Caco-2 (cell line): ENCODE measurements around the gene OR52N2. TPM values are rescaled to one million over a fixed set of nuclear protein-coding genes. Genes with fewer than 3 reads are reported as not detected.

Source experiments
- BruUV-seq: library from RNA; stranded (reverse); fragments of 400-500 nt; replicated peaks from 2 replicates; lab custom pipeline; 2021; lab: Mats Ljungman, UMichigan
- CTCF ChIA-PET: fragments of 300-600 bp; sonication (Branson Sonifier 250); formaldehyde crosslinking; loops from one replicate; lab custom pipeline; 2022; ENCODE audit warnings: antibody characterized with exemption; lab: Charles Lee
- POLR2A ChIA-PET: fragments of 300-600 bp; sonication (Branson Sonifier 250); formaldehyde crosslinking; loops from one replicate; lab custom pipeline; 2022; ENCODE audit warnings: antibody characterized with exemption; lab: Charles Lee
- DNase-seq, 2 experiments: peaks; one replicate each; pipeline versions ENCODE4 v3.0.0 to v3.0.0-alpha.2; 2020 to 2022
- H3K27me3 ChIP-seq: replicated peaks from 2 replicates; pipeline ENCODE4 v1.6.0; 2011; ENCODE audit warnings: low read length; ENCODE audit not compliant: control insufficient read depth, insufficient read depth
- H3K36me3 ChIP-seq: 2 replicates; pipeline ENCODE4 v1.5.1; 2011; ENCODE audit warnings: low read length; ENCODE audit not compliant: control insufficient read depth, insufficient read depth
- H3K4me1 ChIP-seq: fragments of 250-450 bp; sonication (Bioruptor Pico); 2 replicates; pipeline ENCODE4 v1.5.1; 2020; ENCODE audit warnings: mild to moderate bottlenecking
- H3K4me3 ChIP-seq: 2 replicates; pipeline ENCODE4 v1.5.1; 2011; ENCODE audit warnings: low read depth, mild to moderate bottlenecking, control low read depth, low read length
- H3K9me3 ChIP-seq: fragments of 250-450 bp; sonication (Bioruptor Pico); 2 replicates; pipeline ENCODE4 v1.5.1; 2020; ENCODE audit warnings: mild to moderate bottlenecking, moderate library complexity
- H3K27ac Mint-ChIP-seq: one replicate; pipeline ENCODE4 v1.8.0; 2022; ENCODE audit warnings: mixed read lengths; ENCODE audit not compliant: unreplicated experiment
- H3K27me3 Mint-ChIP-seq: one replicate; pipeline ENCODE4 v1.8.0; 2022; ENCODE audit warnings: mixed read lengths; ENCODE audit not compliant: insufficient read depth, unreplicated experiment
- H3K36me3 Mint-ChIP-seq: one replicate; pipeline ENCODE4 v1.8.0; 2022; ENCODE audit warnings: mild to moderate bottlenecking, mixed read lengths; ENCODE audit not compliant: insufficient read depth, unreplicated experiment
- H3K4me1 Mint-ChIP-seq: one replicate; pipeline ENCODE4 v1.8.0; 2022; ENCODE audit warnings: low read depth, mixed read lengths; ENCODE audit not compliant: unreplicated experiment
- H3K4me3 Mint-ChIP-seq: one replicate; pipeline ENCODE4 v1.8.0; 2022; ENCODE audit warnings: mild to moderate bottlenecking, moderate library complexity, mixed read lengths; ENCODE audit not compliant: unreplicated experiment
- H3K9me3 Mint-ChIP-seq: one replicate; pipeline ENCODE4 v1.8.0; 2022; ENCODE audit warnings: mixed read lengths; ENCODE audit not compliant: unreplicated experiment
- intact Hi-C: fragments of 100-400 bp; cut with micrococcal nuclease; formaldehyde crosslinking; loops from one replicate; pipeline ENCODE4 v1.10.0; 2022; ENCODE audit not compliant: unreplicated experiment
- total RNA-seq: library from RNA; stranded (reverse); gene quantifications from 2 replicates; pipeline ENCODE4 v1.2.3, GENCODE V29; 2022
- TF ChIP-seq, protein P1 (sequence below), 2 experiments: fragments of 200-600 bp in 1 of 2; IDR thresholded peaks; 1 replicate in 1 of 2; 2 replicates in 1 of 2; pipeline versions ENCODE4 v1.5.1 to v1.8.0; 2011 to 2022; ENCODE audit warnings: antibody characterized with exemption in 1 of 2, control low read depth in 1 of 2, inconsistent platforms in 1 of 2, low read depth in 1 of 2, low read length in 1 of 2, mild to moderate bottlenecking in 1 of 2, moderate library complexity in 1 of 2; ENCODE audit not compliant: insufficient read depth in 1 of 2, severe bottlenecking in 1 of 2, unreplicated experiment in 1 of 2

Gene OR52N2
- total RNA-seq, 1 experiment from 2014 or later = not detected

DNA sequence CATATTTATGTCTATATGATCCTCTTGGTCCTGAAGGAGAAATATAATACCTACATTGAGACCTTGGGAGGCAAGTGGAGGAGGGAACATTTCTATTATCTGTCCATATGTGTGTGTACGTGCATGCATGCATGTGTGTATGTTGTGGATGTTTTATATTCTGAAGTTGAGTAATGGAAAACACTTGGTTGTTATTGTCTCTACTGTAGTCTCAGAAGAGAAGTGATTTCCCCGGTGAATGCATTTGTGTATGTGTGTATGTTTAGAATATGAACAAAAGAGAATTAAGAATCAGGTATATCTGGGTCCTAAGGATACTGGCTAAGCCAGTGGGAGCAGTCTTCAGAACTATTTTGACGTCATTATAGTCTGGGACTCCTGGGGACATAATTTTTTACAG is 17.6 kb upstream of the OR52N2 start, which contains the start of gene OR52N1:
OR52N1 (minus strand) TSS at position 101 of the 400 bp plus-strand sequence. CDS start 2,449 bp downstream, outside the sequence.
- Mint-ChIP-seq H3K36me3 (no peaks in the 10 kb centered on the region), H3K27ac (no peak within 1 kb of the TSS), H3K4me3 (no peak within 1 kb of the TSS), H3K9me3 (no peaks in the 10 kb centered on the region), H3K4me1 (no peaks in the 10 kb centered on the region), H3K27me3 (peaks cover 4% of the 10 kb centered on the region)
- intact Hi-C loops = no loop called here
- H3K27me3 ChIP-seq = no peaks in the 10 kb centered on the region
- H3K4me3 ChIP-seq = no peak within 1 kb of the TSS
- POLR2A ChIA-PET = no interaction called here
- BruUV-seq = no TSS peak
- no peaks in the 10 kb centered on the region for H3K4me1 ChIP-seq
- H3K9me3 ChIP-seq = peaks cover 3% of the 10 kb centered on the region; the same call in 1 of the 2 replicates
- CTCF ChIA-PET = no interaction called here
- TF ChIP-seq, protein P1, sequence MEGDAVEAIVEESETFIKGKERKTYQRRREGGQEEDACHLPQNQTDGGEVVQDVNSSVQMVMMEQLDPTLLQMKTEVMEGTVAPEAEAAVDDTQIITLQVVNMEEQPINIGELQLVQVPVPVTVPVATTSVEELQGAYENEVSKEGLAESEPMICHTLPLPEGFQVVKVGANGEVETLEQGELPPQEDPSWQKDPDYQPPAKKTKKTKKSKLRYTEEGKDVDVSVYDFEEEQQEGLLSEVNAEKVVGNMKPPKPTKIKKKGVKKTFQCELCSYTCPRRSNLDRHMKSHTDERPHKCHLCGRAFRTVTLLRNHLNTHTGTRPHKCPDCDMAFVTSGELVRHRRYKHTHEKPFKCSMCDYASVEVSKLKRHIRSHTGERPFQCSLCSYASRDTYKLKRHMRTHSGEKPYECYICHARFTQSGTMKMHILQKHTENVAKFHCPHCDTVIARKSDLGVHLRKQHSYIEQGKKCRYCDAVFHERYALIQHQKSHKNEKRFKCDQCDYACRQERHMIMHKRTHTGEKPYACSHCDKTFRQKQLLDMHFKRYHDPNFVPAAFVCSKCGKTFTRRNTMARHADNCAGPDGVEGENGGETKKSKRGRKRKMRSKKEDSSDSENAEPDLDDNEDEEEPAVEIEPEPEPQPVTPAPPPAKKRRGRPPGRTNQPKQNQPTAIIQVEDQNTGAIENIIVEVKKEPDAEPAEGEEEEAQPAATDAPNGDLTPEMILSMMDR (IDR thresholded peaks at IDR 0.05; ENCODE audit: insufficient read depth in 1 of 2, low read depth in 1 of 2, low read length in 1 of 2, severe bottlenecking in 1 of 2, unreplicated experiment in 1 of 2) = no peak
- no peaks in the 10 kb centered on the region for H3K36me3 ChIP-seq
- DNase-seq = no peak

DNA sequence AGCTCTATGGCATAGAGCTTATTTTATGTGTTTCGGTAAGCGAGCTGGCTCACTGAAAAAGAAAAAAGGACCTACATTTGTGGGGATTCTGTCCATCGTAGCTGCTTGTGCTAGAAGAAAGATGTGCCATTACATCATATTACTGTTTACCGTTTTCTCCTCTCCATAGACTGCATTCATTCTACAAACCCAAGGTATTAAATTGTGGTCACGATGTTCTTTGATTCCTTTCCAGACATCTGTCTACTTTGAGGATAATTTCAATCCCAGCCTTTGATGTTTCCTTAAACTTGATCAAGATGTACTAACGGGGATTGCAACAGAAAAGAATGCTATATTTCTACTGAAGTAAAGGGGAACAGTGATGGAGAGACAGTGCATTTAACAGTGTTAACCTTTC is 12.2 kb upstream of the OR52N2 start:
- Mint-ChIP-seq H3K27ac (no peak overlapping the region), H3K4me3 (no peak overlapping the region), H3K9me3 (no peaks in the 10 kb centered on the region), H3K27me3 (peaks cover 6% of the 10 kb centered on the region), H3K4me1 (no peaks in the 10 kb centered on the region), H3K36me3 (no peaks in the 10 kb centered on the region)
- no TSS peak for BruUV-seq
- H3K4me1 ChIP-seq = no peaks in the 10 kb centered on the region
- H3K9me3 ChIP-seq = peaks cover 3% of the 10 kb centered on the region; the same call in 1 of the 2 replicates
- no peaks in the 10 kb centered on the region for H3K36me3 ChIP-seq
- ChIA-PET POLR2A (no interaction called here), CTCF (no interaction called here)
- no peak overlapping the region for H3K4me3 ChIP-seq
- TF ChIP-seq, protein P1 (IDR thresholded peaks at IDR 0.05; ENCODE audit: insufficient read depth in 1 of 2, low read depth in 1 of 2, low read length in 1 of 2, severe bottlenecking in 1 of 2, unreplicated experiment in 1 of 2) = no peak
- intact Hi-C loops = no loop called here
- no peak for DNase-seq
- H3K27me3 ChIP-seq = no peaks in the 10 kb centered on the region

DNA sequence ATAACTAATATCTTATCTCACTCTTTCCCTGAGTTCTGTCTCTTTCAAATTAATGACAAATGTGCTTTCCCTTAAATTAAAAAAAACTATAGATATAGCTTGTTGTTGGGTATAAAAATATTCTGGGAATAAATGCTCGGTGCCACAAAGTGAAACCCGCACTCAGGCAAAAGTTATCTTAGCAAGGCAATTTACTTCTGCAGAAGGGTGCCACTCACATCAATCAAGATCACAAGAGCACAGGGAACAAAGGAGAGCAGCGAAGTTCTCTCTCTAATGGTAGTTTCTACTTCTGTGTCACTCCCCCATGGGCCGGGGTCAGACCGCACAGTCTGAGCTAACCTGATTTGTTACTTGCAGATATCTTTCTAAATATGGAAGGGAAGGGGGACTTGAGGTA is 4.7 kb upstream of the OR52N2 start:
- H3K9me3 Mint-ChIP-seq = peaks cover 20% of the 10 kb centered on the region
- peaks cover 1% of the 10 kb centered on the region for H3K4me1 Mint-ChIP-seq
- H3K27me3 ChIP-seq = no peaks in the 10 kb centered on the region
- DNase-seq = no peak
- no peaks in the 10 kb centered on the region; the same call in 1 of the 2 replicates for H3K4me1 ChIP-seq
- peaks cover 8% of the 10 kb centered on the region for H3K27me3 Mint-ChIP-seq
- no peaks in the 10 kb centered on the region for H3K36me3 Mint-ChIP-seq
- H3K36me3 ChIP-seq = no peaks in the 10 kb centered on the region
- no TSS peak for BruUV-seq
- H3K4me3 ChIP-seq = no peak overlapping the region
- H3K4me3 Mint-ChIP-seq = no peak overlapping the region
- intact Hi-C loops = no loop called here
- ChIA-PET POLR2A (no interaction called here), CTCF (no interaction called here)
- TF ChIP-seq, protein P1 (IDR thresholded peaks at IDR 0.05; ENCODE audit: insufficient read depth in 1 of 2, low read depth in 1 of 2, low read length in 1 of 2, severe bottlenecking in 1 of 2, unreplicated experiment in 1 of 2) = no peak
- H3K9me3 ChIP-seq = no peaks in the 10 kb centered on the region; the same call in 1 of the 2 replicates
- no peak overlapping the region for H3K27ac Mint-ChIP-seq
